Dendritic cell treated with granulocyte-macrophage colony-stimulating factor and Interleukin-4, amounts not matched to agents 40 ng/mL and 50 ng/mL, for 4 days (primary cell): ENCODE measurements around the gene GPS2.
"Not testable (repeated sequence)": the region's sequence is repeated elsewhere in the genome, so short reads cannot be mapped to it uniquely, and the experiment has no call there.

Source experiments
- H3K27ac Mint-ChIP-seq: one replicate; pipeline ENCODE4 v1.8.0; 2022; ENCODE audit warnings: mild to moderate bottlenecking, mixed read lengths
- H3K27me3 Mint-ChIP-seq: one replicate; pipeline ENCODE4 v1.8.0; 2022; ENCODE audit warnings: mild to moderate bottlenecking, mixed read lengths
- H3K36me3 Mint-ChIP-seq: one replicate; pipeline ENCODE4 v1.8.0; 2022; ENCODE audit warnings: low read depth, mixed read lengths
- H3K4me1 Mint-ChIP-seq: one replicate; pipeline ENCODE4 v1.8.0; 2022; ENCODE audit warnings: low read depth, mixed read lengths
- H3K4me3 Mint-ChIP-seq: one replicate; pipeline ENCODE4 v1.8.0; 2022; ENCODE audit warnings: mild to moderate bottlenecking, moderate library complexity, mixed read lengths
- H3K9me3 Mint-ChIP-seq: one replicate; pipeline ENCODE4 v1.8.0; 2022; ENCODE audit warnings: mixed read lengths
- intact Hi-C: fragments of 100-400 bp; cut with micrococcal nuclease; formaldehyde crosslinking; loops from one replicate; pipeline ENCODE4 v1.15.0; 2022

GPS2 gene

DNA sequence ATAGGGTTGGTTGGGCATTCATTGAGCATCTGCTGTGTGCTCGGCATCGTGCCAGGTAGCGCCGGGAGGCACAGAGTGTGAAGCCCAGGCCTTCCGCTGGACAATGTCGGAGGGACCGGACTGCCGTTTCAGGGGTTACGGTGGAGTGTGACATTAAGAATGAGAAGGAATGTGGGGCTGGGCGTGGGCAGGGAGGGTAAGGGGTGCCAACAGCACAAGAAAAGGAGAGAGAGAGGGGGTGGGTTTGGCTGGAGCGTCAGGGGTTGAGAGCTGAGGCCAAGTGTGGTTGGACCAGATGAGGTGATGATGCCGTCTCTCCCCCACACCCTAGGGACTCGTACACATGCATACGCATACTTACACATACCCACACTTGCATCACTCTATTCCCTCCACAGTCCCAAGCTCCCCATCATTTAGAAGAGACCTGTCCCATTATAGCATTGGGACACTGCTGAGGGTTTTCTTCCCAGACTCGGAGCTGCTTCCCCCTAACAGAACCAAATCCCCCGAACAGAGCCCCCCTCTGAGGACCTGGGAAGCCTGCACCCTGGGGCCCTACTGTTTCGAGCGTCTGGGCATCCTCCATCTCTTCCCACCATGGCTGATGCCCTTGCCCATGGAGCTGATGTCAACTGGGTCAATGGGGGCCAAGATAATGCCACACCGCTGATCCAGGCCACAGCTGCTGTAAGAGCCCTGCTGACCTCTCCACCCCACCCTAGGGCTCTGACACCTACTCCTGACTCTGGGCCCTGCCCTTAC lies 33.5 kb upstream of the GPS2 start:
- Mint-ChIP-seq H3K27me3 (no peaks in the 10 kb centered on the region), H3K9me3 (no peaks in the 10 kb centered on the region), H3K4me1 (peaks cover 58% of the 10 kb centered on the region), H3K36me3 (peaks cover 72% of the 10 kb centered on the region), H3K4me3 (no peak overlapping the region), H3K27ac (no peak overlapping the region)
- intact Hi-C loops: loop anchor here (2.0 kb wide), 1 partner anchor 300 kb away; no protein-coding TSS in a partner anchor

DNA sequence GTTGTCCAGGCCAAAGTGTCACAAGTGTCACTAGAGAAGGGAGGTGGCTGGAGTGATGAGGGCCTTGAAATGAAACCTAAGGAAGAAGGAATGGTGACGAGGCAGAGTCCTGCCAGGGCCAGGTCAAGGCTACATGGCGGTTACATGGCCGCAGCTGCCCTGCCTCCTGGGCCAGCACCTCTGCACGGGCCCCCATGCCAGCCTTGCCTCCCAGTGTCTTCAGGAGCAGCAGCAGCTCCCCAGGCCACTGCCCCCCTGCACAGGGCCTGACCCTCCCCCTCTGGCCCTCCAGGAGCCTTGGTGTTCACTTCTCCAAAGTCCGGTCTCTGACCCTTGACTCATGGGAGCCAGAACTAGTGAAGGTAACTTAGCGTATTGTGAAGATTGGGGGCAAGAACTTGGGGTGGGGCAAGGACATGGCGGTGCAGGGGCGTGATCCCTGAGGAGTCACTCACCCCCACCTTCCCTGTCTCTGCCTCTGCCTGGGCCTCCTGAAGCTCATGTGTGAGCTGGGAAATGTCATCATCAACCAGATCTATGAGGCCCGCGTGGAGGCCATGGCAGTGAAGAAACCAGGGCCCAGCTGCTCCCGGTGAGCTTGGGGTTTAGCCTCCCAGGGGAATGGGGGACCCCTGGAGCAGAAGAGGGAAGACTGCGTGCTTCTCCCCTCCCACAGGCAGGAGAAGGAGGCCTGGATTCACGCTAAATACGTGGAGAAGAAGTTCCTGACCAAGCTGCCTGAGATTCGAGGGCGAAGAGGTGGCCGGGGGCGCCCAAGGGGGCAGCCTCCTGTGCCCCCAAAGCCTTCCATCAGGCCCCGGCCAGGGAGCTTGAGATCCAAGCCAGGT lies 32.7 kb upstream of the GPS2 start:
- no peaks in the 10 kb centered on the region for H3K27me3 Mint-ChIP-seq
- no peak overlapping the region for H3K27ac Mint-ChIP-seq
- intact Hi-C loops: loop anchor here (2.0 kb wide), 1 partner anchor 299 kb away; no protein-coding TSS in a partner anchor
- H3K4me1 Mint-ChIP-seq: peaks cover 57% of the 10 kb centered on the region
- peaks cover 78% of the 10 kb centered on the region for H3K36me3 Mint-ChIP-seq
- H3K4me3 Mint-ChIP-seq: no peak overlapping the region
- H3K9me3 Mint-ChIP-seq: no peaks in the 10 kb centered on the region

DNA sequence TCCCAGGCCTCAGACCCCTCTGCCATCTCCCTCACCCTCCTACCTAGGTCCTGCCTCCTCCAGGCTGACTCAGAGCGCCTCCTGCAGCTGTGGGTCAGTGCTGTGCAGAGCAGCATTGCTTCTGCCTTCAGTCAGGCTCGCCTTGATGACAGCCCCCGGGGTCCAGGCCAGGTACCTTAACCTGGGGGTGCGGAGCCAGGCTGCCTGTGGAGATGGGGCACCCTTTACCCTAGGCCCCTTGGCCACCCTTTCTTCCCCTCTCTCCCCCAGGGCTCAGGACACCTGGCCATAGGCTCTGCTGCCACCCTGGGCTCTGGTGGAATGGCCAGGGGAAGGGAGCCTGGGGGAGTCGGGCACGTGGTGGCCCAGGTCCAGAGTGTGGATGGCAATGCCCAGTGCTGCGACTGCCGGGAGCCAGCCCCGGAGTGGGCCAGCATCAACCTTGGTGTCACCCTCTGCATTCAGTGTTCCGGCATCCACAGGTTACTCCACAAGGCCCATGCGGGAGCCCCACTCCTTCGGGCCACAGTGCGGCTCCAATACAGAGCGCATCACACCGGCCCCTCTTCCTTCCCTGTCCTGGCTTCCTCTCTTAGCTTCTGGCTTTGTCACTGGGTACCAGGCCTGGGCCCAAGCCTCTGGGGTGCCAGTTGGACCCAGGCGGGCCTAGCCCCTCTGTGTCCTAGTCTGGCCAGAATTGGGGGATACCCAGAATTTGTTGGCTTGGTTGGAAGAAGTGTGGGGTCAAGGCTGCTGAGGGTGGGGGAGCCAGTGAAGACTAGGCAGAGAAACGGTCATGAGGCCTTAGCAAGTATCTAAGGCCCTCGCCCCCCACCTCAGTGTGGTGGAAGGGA lies 31.8 kb upstream of the GPS2 start:
- Mint-ChIP-seq H3K36me3 (peaks cover 78% of the 10 kb centered on the region), H3K4me1 (peaks cover 49% of the 10 kb centered on the region), H3K9me3 (no peaks in the 10 kb centered on the region), H3K27me3 (no peaks in the 10 kb centered on the region), H3K27ac (no peak overlapping the region), H3K4me3 (no peak overlapping the region)
- intact Hi-C loops: no loop called here

DNA sequence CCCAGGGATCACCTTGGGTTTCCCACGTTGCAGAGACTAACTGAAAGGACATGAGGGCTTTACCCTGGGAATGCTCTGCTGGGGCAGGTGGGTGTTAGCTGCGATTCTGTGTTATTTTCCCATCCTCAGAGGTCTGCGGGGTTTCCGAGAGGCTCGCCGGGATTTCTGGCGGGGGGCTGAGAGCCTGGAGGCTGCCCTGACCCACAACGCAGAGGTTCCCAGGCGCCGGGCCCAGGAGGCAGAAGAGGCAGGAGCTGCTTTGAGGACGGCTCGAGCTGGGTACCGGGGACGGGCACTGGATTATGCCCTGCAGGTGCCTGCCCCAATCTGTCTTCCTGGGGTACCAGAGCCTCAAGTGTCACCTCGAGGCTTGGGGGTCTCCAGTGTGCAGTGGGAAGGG lies 28.1 kb upstream of the GPS2 start:
- Mint-ChIP-seq H3K9me3 (no peaks in the 10 kb centered on the region), H3K27ac (peak overlapping the region; percentile 19), H3K27me3 (no peaks in the 10 kb centered on the region), H3K4me3 (no peak overlapping the region), H3K36me3 (peaks cover 91% of the 10 kb centered on the region), H3K4me1 (peaks cover 26% of the 10 kb centered on the region)
- intact Hi-C loops: no loop called here

DNA sequence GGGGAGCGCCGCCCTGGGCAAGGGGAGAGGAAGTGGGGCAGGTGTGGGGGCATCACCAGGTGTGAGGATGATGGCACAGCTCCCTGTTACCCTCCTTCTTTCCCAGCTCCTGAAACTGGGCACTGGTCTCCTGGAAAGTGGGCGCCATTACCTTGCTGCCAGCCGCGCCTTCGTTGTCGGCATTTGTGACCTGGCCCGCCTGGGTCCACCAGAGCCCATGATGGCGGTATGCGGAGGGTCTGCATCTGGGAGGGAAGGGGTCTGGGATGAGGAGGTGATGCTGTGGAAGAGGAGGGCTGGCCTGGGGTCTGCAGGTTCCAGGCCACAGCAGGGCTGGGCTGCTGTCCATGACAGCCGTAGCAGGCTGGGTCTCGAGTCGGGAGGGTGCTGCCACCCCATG lies 26.7 kb upstream of the GPS2 start:
- Mint-ChIP-seq H3K9me3 (no peaks in the 10 kb centered on the region), H3K27ac (no peak overlapping the region), H3K36me3 (peaks cover 77% of the 10 kb centered on the region), H3K4me3 (no peak overlapping the region), H3K4me1 (peaks cover 28% of the 10 kb centered on the region), H3K27me3 (no peaks in the 10 kb centered on the region)
- intact Hi-C loops: no loop called here

DNA sequence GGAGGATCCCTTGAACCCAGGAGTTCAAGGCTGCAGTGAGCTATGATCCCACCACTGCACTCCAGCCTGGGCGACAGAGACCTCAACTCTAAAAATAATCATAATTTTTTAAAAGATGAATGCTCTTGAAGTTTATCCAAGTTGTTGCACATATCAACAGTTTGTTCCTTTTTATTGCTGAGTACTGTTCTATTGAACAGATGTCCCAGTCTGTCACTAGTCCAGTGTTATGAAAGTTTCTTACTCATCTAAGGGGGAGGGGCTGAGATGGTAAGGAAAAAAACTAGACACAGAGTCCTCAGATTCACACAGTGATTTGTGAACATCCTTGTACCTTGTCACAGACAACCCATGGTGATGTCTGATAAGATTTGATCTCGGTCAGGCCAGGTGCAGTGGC lies 25.0 kb upstream of the GPS2 start:
- peaks cover 64% of the 10 kb centered on the region for H3K36me3 Mint-ChIP-seq

DNA sequence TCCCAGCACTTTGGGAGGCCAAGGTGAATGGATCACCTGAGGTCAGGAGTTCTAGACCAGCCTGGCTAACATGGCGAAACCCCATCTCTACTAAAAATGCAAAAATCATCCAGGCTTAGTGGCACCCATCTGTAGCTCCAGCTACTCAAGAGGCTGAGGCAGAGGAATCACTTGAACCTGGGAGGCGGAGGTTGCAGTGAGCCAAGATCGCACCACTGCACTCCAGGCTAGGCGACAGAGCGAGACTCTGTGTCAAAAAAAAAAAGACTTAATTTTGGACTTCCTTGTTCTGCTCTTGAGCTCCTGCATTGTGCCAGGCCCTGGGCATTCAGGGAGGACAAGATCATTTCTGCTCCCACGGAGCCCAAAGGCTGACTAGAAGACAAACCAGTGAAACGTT lies 22.4 kb upstream of the GPS2 start:
- Mint-ChIP-seq H3K36me3 (peaks cover 38% of the 10 kb centered on the region), H3K4me3 (peak overlapping the region; percentile 80), H3K4me1 (peaks cover 49% of the 10 kb centered on the region), H3K27ac (peak overlapping the region; percentile 73)
- intact Hi-C loops: loop anchor here (10.0 kb wide), 1 partner anchor 53 kb away; the partner anchor contains the start of gene SLC2A4
- not testable (repeated sequence) for H3K27me3 Mint-ChIP-seq, H3K9me3 Mint-ChIP-seq

More for the DNA sequence above, 25.0 kb upstream of the GPS2 start:
- no peak overlapping the region for H3K4me3 Mint-ChIP-seq
- H3K4me1 Mint-ChIP-seq: peaks cover 44% of the 10 kb centered on the region
- H3K27ac Mint-ChIP-seq: no peak overlapping the region
- no peaks in the 10 kb centered on the region for H3K27me3 Mint-ChIP-seq
- no peaks in the 10 kb centered on the region for H3K9me3 Mint-ChIP-seq
- intact Hi-C loops: no loop called here

DNA sequence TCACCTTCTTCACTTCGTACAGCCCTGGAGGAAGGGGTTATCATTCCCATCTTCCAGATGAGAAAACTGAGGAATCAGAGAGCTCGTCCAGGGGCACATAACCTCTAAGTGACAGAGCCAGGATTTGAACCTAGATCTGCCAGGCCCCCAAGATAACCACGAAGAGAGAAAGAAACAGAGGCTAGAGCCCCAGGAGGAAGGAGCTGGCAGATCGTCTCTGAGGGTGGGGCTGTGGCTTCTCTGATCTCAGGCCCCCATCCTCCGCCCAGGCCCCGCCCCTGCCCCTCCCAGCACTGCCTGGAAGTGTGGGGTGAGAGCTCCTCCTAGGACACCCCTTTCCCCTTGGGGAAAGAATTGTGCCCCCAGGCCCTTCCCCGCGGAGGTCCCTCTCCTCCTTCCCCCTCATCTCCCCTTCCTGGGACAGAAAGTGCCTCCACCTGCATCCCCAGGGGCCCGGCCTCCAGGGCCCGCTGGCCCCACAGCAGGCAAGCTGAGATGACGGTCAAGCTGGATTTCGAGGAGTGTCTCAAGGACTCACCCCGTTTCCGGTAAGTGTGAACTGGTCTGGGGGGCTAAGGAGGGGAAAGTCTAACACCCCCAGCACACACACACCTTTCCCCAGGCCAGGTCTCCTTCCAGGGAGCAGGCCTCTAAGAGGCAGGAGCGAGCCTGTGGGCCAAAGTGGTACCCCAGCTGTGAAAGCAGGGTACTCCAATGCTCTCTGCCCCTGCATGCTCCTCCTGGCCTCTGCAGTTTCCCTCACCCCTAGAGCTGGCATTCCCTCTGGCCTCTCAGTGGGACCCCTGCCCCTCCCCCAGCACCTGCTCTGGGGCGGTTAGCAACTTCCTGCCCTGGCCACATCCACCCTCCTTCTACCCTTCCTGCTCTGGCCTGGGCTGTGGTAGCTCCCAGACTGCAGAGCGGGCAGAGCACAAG lies 21.3 kb upstream of the GPS2 start, which contains the start of gene ACAP1:
Gene ACAP1, plus strand, starts transcription at position 290 of the 936 bp plus-strand sequence. Its CDS starts 206 bp downstream, at position 496.
- Mint-ChIP-seq H3K27ac (peak within 1 kb of the TSS; percentile 73), H3K36me3 (peaks cover 27% of the 10 kb centered on the region), H3K27me3 (no peaks in the 10 kb centered on the region), H3K9me3 (no peaks in the 10 kb centered on the region), H3K4me1 (peaks cover 60% of the 10 kb centered on the region), H3K4me3 (peak within 1 kb of the TSS; percentile 80)
- intact Hi-C loops: loop anchor here (10.0 kb wide), 1 partner anchor 52 kb away; the partner anchor contains the start of gene SLC2A4

DNA sequence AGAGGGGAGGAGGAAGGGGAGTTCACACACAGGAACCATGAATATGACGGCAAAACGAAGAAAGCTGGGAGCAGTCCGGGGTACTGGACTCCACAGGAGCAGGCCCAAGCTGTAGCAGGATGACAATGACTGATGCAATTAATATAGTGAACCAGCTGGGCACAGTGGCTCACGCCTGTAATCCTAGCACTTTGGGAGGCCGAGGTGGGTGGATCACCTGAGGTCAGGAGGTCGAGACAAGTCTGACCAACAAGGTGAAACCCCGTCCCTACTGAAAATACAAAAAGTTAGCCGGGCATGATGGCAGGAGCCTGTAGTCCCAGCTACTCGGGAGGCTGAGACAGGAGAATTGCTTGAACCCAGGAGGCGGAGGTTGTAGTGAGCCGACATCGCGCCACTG lies 20.6 kb upstream of the GPS2 start:
- Mint-ChIP-seq H3K27ac (peak overlapping the region; percentile 73), H3K36me3 (peaks cover 21% of the 10 kb centered on the region), H3K4me3 (peak overlapping the region; percentile 80), H3K4me1 (peaks cover 67% of the 10 kb centered on the region)
- not testable (repeated sequence) for H3K9me3 Mint-ChIP-seq, H3K27me3 Mint-ChIP-seq
- intact Hi-C loops: loop anchor here (10.0 kb wide), 1 partner anchor 51 kb away; the partner anchor contains the start of gene SLC2A4

DNA sequence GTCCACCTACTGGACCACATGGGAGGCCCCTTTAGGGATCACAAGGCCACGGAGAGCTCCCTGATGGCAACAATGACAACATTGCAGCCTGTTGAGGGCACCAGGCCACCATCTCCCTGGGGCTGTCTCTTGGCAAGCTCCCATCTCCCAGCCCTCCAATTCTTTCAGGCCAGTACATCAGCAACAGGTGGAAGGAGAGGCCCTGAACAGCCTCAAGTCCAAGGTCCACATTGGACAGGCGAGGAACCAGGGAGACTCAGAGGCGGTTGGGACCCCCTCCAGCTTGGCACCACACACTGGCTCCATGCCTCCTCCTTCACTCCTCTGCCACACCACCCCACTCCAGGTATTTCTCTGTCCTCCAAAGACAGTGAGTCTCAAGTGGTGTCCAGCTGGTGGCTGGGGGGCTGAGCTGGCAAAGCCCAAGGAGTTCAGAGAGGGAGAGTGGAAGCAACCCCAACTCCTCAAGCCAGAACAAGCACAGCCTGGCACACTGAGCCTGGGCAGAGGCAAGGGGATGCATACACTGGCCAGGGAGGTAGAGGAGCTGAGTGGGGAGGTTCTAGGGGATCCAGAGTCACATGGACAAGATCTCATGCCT lies 19.9 kb upstream of the GPS2 start:
- Mint-ChIP-seq H3K9me3 (no peaks in the 10 kb centered on the region), H3K4me3 (no peak overlapping the region), H3K27me3 (no peaks in the 10 kb centered on the region), H3K4me1 (peaks cover 71% of the 10 kb centered on the region), H3K27ac (peak overlapping the region; percentile 73), H3K36me3 (peaks cover 14% of the 10 kb centered on the region)
- intact Hi-C loops: loop anchor here (10.0 kb wide), 1 partner anchor 50 kb away; the partner anchor contains the start of gene SLC2A4

DNA sequence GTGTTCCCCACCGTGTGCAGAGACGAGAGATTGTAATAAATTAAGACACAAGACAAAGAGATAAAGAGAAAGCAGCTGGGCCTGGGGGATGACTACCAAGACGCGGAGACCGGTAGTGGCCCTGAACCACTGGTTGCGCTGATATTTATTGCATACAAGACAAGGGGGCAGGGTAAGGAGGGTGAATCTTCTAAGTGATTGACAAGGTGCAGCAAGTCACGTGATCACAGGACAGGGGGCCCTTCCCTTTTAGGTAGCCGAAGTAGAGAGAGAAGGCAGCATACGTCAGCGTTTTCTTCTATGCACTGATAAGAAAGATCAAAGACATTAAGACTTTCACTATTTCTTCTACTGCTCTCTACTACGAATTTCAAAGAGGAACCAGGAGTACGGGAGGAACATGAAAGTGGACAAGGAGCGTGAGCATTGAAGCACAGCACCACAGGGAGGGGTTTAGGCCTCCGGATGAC lies 17.5 kb upstream of the GPS2 start:
- not testable (repeated sequence) for H3K9me3 Mint-ChIP-seq
- peak overlapping the region; percentile 76 for H3K27ac Mint-ChIP-seq

DNA sequence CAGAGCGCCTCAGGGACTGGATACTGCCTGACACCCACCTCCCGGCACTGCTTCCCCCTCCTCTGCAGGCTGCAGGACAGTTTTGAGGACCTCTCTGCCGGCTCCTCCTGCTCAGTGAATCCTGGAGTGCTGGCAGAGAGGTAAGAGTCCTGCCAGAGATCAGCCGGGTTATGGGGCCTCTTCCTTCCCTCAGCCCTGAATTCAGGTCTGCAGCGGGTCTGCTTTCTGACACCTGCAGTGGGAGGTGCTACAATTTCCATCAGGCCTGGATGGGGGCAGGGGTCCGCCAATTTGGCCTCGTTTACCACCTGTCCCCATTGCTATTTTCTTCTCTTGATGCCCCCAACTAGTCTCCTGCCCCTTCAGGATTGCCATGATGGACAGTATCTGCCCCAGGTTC lies 17.0 kb upstream of the GPS2 start:
- intact Hi-C loops: loop anchor here (10.0 kb wide), 1 partner anchor 47 kb away; the partner anchor contains the start of gene SLC2A4
- peak overlapping the region; percentile 56 for H3K4me3 Mint-ChIP-seq
- no peaks in the 10 kb centered on the region for H3K27me3 Mint-ChIP-seq
- H3K9me3 Mint-ChIP-seq: no peaks in the 10 kb centered on the region
- H3K27ac Mint-ChIP-seq: peak overlapping the region; percentile 76
- peaks cover 73% of the 10 kb centered on the region for H3K4me1 Mint-ChIP-seq
- peaks cover 16% of the 10 kb centered on the region for H3K36me3 Mint-ChIP-seq

More for the DNA sequence above, 17.5 kb upstream of the GPS2 start:
- peaks cover 73% of the 10 kb centered on the region for H3K4me1 Mint-ChIP-seq
- H3K27me3 Mint-ChIP-seq: not testable (repeated sequence)
- peaks cover 11% of the 10 kb centered on the region for H3K36me3 Mint-ChIP-seq
- intact Hi-C loops: loop anchor here (10.0 kb wide), 1 partner anchor 48 kb away; the partner anchor contains the start of gene SLC2A4
- H3K4me3 Mint-ChIP-seq: peak overlapping the region; percentile 56
